ENCODE measurements around the gene AKR1C3. TPM values are rescaled to one million over a fixed set of nuclear protein-coding genes. Genes with fewer than 3 reads are reported as not detected.

The AKR1C3 gene
- polyA plus RNA-seq, 1 experiment: 10.7 TPM

DNA sequence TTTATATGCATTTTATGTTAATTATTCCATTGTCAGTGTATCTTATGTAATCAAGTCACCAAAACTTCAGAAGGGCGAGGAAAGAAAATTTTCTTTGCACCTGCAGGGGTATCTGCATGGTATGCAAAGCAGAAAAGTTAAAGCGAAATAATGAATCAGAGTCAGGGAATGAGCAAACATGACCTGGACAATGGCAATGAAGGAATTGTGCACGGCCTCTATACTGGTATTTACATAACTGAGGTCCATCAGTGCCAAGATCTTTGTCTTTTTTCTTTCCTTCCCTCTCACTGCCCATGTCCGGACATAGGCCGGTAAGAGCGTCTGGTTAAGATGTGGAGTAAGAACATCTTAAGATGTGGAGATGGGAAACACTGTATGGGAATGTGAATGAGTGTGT is 14.4 kb upstream of the AKR1C3 start:
- no peak for DNase-seq (ENCODE audit: low read depth, low spot score)
- POLR2A ChIA-PET: no interaction called here
- H3K27me3 ChIP-seq (ENCODE audit: control insufficient read depth, insufficient read depth, low read length): no peaks in the 10 kb centered on the region
- no peak overlapping the region for H3K4me3 ChIP-seq (ENCODE audit: low read depth, low read length)
- CTCF ChIA-PET: no interaction called here
- no peak overlapping the region for H3K27ac ChIP-seq (ENCODE audit: low read depth, low read length)
- H3K9me3 ChIP-seq (ENCODE audit: control insufficient read depth, insufficient read depth, low read length): no peaks in the 10 kb centered on the region
- TF ChIP-seq, protein P1, sequence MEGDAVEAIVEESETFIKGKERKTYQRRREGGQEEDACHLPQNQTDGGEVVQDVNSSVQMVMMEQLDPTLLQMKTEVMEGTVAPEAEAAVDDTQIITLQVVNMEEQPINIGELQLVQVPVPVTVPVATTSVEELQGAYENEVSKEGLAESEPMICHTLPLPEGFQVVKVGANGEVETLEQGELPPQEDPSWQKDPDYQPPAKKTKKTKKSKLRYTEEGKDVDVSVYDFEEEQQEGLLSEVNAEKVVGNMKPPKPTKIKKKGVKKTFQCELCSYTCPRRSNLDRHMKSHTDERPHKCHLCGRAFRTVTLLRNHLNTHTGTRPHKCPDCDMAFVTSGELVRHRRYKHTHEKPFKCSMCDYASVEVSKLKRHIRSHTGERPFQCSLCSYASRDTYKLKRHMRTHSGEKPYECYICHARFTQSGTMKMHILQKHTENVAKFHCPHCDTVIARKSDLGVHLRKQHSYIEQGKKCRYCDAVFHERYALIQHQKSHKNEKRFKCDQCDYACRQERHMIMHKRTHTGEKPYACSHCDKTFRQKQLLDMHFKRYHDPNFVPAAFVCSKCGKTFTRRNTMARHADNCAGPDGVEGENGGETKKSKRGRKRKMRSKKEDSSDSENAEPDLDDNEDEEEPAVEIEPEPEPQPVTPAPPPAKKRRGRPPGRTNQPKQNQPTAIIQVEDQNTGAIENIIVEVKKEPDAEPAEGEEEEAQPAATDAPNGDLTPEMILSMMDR (IDR thresholded peaks at IDR 0.05; ENCODE audit: low read depth, low read length): no peak

DNA sequence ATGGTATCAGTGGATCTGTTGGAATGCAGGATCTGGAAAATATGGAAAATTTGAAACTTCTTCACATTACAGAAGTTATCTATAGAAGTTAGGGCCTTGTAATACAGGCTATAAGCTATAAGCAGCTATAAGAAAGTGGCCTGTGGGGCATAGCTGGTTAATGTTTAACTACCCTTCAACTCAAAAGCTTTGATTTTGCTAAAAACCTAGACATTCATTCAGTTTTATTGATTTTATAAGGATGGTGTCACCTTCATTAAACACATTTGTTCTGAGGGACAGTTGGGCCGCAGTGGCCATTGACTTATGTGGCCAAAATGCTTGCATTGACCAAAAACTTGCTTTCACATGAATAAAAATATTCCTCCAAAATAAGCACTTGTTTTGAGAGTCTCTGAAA is 13.1 kb upstream of the AKR1C3 start:
- H3K27ac ChIP-seq (ENCODE audit: low read depth, low read length): no peak overlapping the region
- ChIA-PET CTCF (interaction anchor here (1.0 kb wide), 1 partner anchor 231 kb away, joined by 4 read pairs; no protein-coding TSS in a partner anchor), POLR2A (no interaction called here)
- DNase-seq (ENCODE audit: low read depth, low spot score): no peak
- H3K4me3 ChIP-seq (ENCODE audit: low read depth, low read length): no peak overlapping the region
- H3K9me3 ChIP-seq (ENCODE audit: control insufficient read depth, insufficient read depth, low read length): no peaks in the 10 kb centered on the region
- TF ChIP-seq, protein P1 (IDR thresholded peaks at IDR 0.05; ENCODE audit: low read depth, low read length): no peak
- H3K27me3 ChIP-seq (ENCODE audit: control insufficient read depth, insufficient read depth, low read length): no peaks in the 10 kb centered on the region

DNA sequence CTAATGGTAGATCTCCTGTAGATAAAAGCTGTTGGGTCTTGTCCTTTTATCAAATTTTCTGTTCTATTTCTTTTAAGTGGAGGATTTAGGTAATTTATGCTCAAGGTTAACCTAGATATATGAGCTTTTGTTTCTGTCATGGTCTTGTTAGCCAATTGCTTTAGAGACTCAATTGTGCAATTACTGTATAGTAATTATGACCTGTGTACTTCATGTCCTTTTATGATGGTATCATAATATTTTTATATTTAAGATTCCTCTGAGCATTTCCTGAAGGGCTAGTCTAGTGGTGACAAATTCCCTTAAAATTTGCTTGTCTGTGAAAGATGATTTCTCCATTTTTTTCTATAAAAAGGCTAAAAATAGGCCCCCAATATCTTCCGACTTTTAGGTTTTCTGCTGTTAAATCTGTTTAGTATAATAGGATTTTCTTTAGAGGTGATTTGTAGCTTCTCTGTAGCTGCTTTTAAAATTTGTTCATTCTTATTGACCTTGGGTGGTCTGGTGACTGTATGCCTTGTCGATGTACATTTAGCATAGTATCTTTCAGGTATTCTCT is 5.4 kb upstream of the AKR1C3 start:
- TF ChIP-seq, protein P1 (IDR thresholded peaks at IDR 0.05; ENCODE audit: low read depth, low read length): no peak
- POLR2A ChIA-PET: no interaction called here

DNA sequence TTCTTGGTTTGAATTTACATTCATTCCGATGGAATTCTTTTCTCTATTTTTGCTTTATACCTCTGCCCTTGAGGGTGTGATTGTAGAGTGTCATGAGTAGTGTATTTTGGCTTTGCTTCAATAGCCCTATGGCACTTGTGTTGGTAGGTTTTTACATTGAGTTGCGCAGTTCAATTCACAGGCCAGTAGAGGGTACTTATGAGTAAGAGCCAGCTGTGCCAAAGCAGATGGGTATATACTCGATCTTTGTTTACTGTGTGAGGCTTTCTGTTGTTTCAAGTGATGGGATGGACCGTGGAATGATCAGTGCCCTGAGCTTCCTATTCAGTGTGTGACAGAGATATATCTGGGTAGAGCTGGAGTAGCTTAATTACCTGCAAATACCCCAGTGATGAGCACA is 4.3 kb upstream of the AKR1C3 start:
- H3K4me3 ChIP-seq (ENCODE audit: low read depth, low read length): no peak overlapping the region
- POLR2A ChIA-PET: no interaction called here
- TF ChIP-seq, protein P1 (IDR thresholded peaks at IDR 0.05; ENCODE audit: low read depth, low read length): peak; percentile 56
- H3K27ac ChIP-seq (ENCODE audit: low read depth, low read length): no peak overlapping the region
- CTCF ChIA-PET: interaction anchor here (0.6 to 11.7 kb wide), 4 partner anchors 9 to 534 kb away, joined by 3 to 239 read pairs (median 6); no protein-coding TSS in a partner anchor
- no peak for DNase-seq (ENCODE audit: low read depth, low spot score)
- no peaks in the 10 kb centered on the region for H3K9me3 ChIP-seq (ENCODE audit: control insufficient read depth, insufficient read depth, low read length)
- no peaks in the 10 kb centered on the region for H3K27me3 ChIP-seq (ENCODE audit: control insufficient read depth, insufficient read depth, low read length)

More for the DNA sequence above, 5.4 kb upstream of the AKR1C3 start:
- CTCF ChIA-PET: interaction anchor here (0.5 to 11.7 kb wide), 4 partner anchors 86 to 535 kb away, joined by 3 to 239 read pairs (median 3); no protein-coding TSS in a partner anchor
- Histone ChIP-seq H3K27me3 (ENCODE audit: control insufficient read depth, insufficient read depth, low read length) (no peaks in the 10 kb centered on the region), H3K4me3 (ENCODE audit: low read depth, low read length) (no peak overlapping the region), H3K27ac (ENCODE audit: low read depth, low read length) (no peak overlapping the region), H3K9me3 (ENCODE audit: control insufficient read depth, insufficient read depth, low read length) (no peaks in the 10 kb centered on the region)
- no peak for DNase-seq (ENCODE audit: low read depth, low spot score)

DNA sequence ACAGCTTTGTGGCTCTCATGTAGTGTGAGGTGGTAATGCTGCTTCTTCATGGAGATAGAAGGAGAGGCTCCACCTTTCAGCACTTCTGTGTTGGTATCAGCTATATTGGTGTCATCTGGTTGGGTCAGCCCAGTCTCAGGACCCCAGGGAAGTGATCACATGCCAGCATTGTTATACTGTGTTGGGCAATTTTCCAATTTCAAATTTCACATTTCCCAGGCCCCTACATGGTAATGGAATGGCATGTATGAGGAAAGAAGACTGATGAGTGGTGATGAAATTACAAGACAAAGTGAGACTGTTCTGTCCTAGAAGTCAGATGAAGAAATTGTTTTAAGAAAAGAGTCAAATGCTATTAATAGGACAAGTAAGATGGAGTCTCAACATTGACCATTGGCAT is 3.7 kb upstream of the AKR1C3 start:
- TF ChIP-seq, protein P1 (IDR thresholded peaks at IDR 0.05; ENCODE audit: low read depth, low read length): no peak
- no peak overlapping the region for H3K4me3 ChIP-seq (ENCODE audit: low read depth, low read length)

More for the DNA sequence above, 3.7 kb upstream of the AKR1C3 start:
- H3K27me3 ChIP-seq (ENCODE audit: control insufficient read depth, insufficient read depth, low read length): no peaks in the 10 kb centered on the region
- no peak for DNase-seq (ENCODE audit: low read depth, low spot score)
- ChIA-PET CTCF (interaction anchor here (0.6 to 11.7 kb wide), 3 partner anchors 9 to 240 kb away, joined by 5 to 239 read pairs (median 7); no protein-coding TSS in a partner anchor), POLR2A (no interaction called here)
- H3K27ac ChIP-seq (ENCODE audit: low read depth, low read length): no peak overlapping the region
- no peaks in the 10 kb centered on the region for H3K9me3 ChIP-seq (ENCODE audit: control insufficient read depth, insufficient read depth, low read length)

All from AG04450 (cell line).